Cardiac fibroblast (primary cell): ENCODE measurements around the gene ZNF69.
"Not testable (repeated sequence)": the region's sequence is repeated elsewhere in the genome, so short reads cannot be mapped to it uniquely, and the experiment has no call there.

ENCODE experiments used
- DNase-seq, 2 donors: peaks; one replicate each; pipeline versions ENCODE4 v3.0.0 to v3.0.0-alpha.2; 2010; ENCODE audit warnings: low read depth in 2 of 2
- H3K4me3 ChIP-seq, 2 donors: replicated peaks in 1 of 2; 1 replicate in 1 of 2; 2 replicates in 1 of 2; pipeline ENCODE4 v1.5.1; 2011; ENCODE audit warnings: low read depth in 2 of 2, low read length in 2 of 2, mild to moderate bottlenecking in 2 of 2, moderate library complexity in 1 of 2
- TF ChIP-seq, protein P1 (sequence below): IDR thresholded peaks from one replicate; pipeline ENCODE4 v1.5.1; 2011; ENCODE audit warnings: low read depth, mild to moderate bottlenecking, low read length, inconsistent platforms

ZNF69 gene

GRCh38 chr19:11879687-11880266, 7.8 kb upstream of the ZNF69 start:
- H3K4me3 ChIP-seq = not testable (repeated sequence)
- TF ChIP-seq, protein P1, sequence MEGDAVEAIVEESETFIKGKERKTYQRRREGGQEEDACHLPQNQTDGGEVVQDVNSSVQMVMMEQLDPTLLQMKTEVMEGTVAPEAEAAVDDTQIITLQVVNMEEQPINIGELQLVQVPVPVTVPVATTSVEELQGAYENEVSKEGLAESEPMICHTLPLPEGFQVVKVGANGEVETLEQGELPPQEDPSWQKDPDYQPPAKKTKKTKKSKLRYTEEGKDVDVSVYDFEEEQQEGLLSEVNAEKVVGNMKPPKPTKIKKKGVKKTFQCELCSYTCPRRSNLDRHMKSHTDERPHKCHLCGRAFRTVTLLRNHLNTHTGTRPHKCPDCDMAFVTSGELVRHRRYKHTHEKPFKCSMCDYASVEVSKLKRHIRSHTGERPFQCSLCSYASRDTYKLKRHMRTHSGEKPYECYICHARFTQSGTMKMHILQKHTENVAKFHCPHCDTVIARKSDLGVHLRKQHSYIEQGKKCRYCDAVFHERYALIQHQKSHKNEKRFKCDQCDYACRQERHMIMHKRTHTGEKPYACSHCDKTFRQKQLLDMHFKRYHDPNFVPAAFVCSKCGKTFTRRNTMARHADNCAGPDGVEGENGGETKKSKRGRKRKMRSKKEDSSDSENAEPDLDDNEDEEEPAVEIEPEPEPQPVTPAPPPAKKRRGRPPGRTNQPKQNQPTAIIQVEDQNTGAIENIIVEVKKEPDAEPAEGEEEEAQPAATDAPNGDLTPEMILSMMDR = peak; percentile 29
- peak; percentile 6 to 20 for DNase-seq

DNA sequence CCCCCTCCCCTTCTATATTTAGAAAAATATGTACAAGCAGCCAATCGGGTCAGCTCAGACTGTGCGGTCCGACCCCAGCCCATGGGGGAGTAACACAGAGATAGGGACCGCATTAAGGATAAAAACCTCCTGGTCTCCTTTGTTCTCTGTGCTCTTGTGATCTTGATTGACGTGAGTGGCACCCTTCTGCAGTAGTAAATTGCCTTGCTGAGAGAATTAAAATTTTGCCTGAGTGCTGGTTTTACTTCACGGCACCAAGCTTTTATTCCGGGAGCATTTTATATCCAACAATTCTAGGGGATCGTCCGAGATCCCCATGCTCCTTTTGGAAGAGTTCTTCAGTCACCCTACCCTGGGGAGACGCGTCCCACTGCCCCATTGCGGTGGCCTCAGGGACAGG, 7.0 kb upstream of the ZNF69 start:
- DNase-seq = no peak
- no peak overlapping the region for H3K4me3 ChIP-seq
- TF ChIP-seq, protein P1 = no peak

- TF ChIP-seq, protein P1 = peak; percentile 86
- no peak overlapping the region for H3K4me3 ChIP-seq
- DNase-seq = peak; percentile 66 to 69
Observed at GRCh38 chr19:11881151-11881800, 6.3 kb upstream of the ZNF69 start.

- TF ChIP-seq, protein P1 = no peak
- DNase-seq = no peak
- no peak overlapping the region for H3K4me3 ChIP-seq
Observed at GRCh38 chr19:11882606-11883005, 5.0 kb upstream of the ZNF69 start.

DNA sequence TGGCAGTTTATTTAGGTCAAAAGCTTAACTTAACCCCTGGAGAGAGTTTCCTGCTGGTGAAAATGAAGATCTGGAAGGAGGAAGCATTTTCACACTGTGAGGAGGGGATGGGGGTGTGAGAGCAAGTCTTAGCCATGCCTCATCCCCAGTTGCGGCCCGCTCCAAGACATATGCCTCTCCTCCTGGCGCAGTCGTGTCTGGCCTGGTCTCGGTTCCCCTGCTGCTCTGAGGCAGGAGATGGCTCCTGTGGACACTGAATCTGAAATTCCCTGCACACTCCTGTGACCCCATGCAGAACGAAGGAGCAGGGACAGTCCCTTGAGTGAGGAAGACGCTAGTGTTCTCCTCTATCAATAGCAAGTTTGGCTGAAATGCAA, 360 bp upstream of the ZNF69 start:
- DNase-seq = no peak
- H3K4me3 ChIP-seq = peak overlapping the region; percentile 65 to 84

DNA sequence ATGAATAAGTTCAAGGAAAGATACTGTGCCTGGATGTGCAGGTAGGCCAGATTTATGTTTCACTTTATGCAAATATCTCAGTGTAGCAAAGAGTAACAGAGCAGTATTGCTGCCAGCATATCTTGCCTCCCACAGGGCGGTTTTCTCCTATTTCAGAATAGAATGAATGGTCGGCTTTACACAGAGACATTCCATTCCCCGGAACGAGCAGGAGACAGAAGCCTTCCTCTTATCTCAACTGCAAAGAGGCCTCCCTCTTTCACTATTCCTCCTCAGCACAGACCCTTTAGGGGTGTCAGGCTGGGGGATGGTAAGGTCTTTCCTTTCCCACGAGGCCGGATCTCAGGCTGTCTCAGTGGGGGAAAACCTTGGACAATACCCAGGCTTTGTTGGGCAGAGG, 2.3 kb downstream of the ZNF69 start:
- not testable (repeated sequence) for H3K4me3 ChIP-seq

More for the DNA sequence above, 360 bp upstream of the ZNF69 start:
- TF ChIP-seq, protein P1 = no peak

DNA sequence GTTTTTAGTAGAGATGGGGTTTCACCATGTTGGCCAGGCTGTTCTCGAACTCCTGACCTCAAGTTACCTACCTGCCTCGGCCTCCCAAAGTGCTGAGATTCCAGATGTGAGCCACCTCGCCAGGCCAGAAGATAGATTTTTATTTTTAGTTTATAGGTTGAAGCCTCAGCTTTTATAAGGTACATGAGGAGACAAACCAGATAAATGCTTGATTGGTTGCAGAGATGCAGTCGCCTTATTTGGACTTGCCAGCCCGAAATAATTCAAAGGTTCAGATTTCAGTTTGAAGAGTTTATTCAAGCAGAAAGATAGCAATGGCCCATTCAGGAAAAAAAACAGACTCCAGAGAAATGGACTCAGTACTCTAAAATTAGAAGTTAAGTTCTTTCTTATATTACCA, 3.1 kb downstream of the ZNF69 start:
- TF ChIP-seq, protein P1 = no peak
- H3K4me3 ChIP-seq = no peak overlapping the region
- no peak for DNase-seq

More for the DNA sequence above, 2.3 kb downstream of the ZNF69 start:
- peak in 1 of 2 donors; percentile 16 for DNase-seq
